GM18511 (cell line): ENCODE data around the gene PATL1.
"Not testable (repeated sequence)": the region's sequence is repeated elsewhere in the genome, so short reads cannot be mapped to it uniquely, and the experiment has no call there.

ENCODE experiments used
- ATAC-seq: cut with Tn5 transposase; IDR thresholded peaks from one replicate; pipeline ENCODE4 v1.9.1; 2021; ENCODE audit warnings: mild to moderate bottlenecking, moderate library complexity; ENCODE audit not compliant: unreplicated experiment

PATL1 gene, protein sequence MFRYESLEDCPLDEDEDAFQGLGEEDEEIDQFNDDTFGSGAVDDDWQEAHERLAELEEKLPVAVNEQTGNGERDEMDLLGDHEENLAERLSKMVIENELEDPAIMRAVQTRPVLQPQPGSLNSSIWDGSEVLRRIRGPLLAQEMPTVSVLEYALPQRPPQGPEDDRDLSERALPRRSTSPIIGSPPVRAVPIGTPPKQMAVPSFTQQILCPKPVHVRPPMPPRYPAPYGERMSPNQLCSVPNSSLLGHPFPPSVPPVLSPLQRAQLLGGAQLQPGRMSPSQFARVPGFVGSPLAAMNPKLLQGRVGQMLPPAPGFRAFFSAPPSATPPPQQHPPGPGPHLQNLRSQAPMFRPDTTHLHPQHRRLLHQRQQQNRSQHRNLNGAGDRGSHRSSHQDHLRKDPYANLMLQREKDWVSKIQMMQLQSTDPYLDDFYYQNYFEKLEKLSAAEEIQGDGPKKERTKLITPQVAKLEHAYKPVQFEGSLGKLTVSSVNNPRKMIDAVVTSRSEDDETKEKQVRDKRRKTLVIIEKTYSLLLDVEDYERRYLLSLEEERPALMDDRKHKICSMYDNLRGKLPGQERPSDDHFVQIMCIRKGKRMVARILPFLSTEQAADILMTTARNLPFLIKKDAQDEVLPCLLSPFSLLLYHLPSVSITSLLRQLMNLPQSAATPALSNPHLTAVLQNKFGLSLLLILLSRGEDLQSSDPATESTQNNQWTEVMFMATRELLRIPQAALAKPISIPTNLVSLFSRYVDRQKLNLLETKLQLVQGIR

DNA sequence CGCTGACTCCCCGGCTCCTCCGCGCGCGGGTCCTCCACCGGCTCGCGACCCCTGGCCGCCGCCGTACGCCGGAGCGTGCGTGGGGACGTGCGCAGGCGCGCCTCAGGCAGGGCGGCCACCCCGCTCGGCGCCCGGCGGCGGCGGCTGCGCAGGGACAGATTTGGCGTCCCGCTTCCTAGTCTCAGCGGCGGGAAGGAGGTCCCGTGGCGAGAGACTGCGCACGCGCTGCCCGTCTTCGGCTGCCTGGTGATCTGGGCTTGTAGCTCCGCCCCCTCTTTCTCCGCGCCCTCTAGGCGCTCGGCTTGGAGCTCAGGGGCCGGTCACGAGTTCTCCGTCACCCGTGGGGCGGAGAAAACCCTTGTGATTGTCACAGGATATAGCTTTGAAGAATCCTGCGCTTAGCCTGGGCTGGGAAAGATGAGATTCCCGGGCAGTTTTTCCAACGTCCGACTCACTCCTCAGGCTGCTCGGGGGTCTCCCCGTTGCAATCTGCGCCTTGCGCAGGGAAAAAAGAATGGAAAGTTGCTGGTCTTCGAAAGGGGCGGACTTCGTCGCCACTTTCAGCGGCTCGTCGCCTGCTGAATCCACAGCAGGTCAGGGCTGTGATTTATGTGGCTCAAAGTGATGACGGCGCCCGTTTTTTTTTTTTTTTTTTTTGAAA, at the start of gene PATL1:
TSS of gene PATL1 (minus strand) at position 88 of the 661 bp plus-strand sequence. CDS start 142 bp downstream, outside the sequence.
- ATAC-seq = peak; percentile 94

DNA sequence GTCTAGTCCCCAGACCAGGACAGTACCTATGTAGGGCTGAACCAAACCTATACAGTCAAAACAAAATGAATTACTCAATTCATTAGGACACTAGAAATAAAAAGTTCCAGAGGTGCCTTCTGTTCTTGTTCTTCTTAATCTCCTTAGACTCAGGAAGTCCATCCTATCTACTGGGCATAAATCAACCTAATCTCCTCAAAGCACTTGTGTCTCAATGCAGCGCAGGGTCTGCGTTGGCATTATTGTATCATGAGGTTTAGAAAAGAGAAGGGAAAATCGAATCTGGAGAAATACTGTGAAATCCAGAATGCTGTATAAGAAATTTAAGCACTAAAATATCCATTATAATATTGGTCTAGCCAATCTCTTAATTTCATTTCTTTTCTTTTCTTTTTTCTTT, 47.2 kb upstream of the PATL1 start:
- ATAC-seq = no peak

DNA sequence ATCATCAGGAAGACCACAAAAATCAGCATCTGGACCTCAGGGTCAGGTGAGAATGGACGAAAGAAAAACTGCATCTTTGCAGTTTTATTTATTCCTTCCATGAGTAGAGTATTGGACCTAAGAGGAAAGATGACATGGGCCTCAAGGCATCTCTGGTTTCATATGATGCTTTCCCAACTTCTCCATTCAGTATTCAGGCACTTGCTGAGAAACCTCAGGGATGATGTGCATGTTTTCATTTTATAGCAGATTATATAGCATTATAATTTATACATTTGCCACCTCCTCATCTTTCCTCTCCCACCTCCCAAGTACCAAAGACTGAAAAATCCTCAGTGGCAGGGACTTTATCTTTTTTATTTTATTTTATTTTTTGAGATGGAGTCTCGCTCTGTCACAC, 44.9 kb upstream of the PATL1 start, which contains the start of gene OR10V1:
TSS of gene OR10V1 (minus strand) at position 101 of the 400 bp plus-strand sequence. CDS start at position 101, 0 bp downstream.
- ATAC-seq = no peak

DNA sequence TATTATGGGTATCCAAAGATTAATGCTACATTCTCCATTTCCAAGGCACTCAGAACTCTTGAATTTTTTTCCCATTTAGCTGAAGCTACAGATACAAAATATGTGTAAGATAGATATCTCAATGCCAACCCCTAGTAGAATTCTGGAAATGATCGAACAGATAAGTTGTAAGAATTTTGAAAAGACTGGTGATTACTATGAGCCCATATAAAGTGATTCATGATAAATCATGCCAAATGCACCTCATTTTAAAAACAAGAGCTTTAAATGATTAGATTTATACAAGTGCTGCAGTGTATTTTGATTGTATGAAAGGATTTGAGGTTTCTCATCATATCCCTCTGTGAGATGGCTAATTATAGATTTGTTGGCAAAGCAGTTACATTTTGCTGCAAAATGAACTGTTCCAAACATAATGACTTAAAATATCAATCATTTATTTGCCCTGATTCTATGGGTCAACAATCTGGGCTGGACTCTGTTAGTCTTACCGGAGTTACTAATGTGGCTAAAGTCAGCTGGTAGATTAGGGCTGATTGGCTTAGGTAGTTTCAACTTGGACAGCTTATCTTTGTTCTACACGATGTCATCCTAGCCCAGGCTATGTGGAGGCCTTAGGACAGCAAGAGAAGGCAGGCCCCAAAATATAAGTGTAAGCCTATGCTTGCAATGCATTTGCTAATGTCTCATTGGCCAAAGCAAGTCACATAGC, 41.5 kb upstream of the PATL1 start:
- no peak for ATAC-seq

DNA sequence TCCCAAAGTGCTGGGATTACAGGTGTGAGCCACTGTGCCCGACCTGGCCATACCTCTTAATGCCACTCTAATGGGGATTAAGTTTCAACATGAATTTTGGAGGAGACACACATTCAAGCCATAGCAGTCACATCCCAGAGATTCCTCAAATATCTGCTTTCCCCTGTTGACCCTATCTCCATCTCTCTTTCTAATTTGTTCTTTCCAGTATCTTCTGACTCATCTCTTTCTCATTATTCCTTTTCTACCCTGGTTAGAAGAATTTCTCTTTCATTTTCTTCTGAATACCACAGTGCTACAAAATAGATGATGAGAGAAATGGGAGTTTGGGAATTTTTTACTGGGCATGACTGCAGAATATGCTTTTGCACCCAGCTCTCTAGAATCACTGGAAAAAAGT, 39.7 kb upstream of the PATL1 start:
- no peak for ATAC-seq

DNA sequence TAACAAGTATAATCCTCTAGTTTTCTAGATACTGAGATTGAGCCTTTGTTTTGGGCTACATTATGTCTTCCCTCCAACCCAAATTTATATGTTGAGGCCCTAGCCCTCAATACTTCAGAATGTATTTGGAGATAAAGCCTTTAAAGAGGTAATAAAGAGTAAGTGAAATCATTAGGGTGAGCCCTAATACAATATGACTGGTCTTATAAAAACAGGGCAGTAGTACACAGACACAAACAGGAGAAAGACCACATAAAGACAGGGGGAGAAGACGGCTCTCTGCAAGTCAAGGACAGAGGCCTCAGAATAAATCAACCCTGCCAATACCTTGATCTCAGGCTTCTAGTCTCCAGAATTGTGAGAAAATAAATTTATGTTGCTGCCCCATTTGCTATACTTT, 38.5 kb upstream of the PATL1 start:
- no peak for ATAC-seq

DNA sequence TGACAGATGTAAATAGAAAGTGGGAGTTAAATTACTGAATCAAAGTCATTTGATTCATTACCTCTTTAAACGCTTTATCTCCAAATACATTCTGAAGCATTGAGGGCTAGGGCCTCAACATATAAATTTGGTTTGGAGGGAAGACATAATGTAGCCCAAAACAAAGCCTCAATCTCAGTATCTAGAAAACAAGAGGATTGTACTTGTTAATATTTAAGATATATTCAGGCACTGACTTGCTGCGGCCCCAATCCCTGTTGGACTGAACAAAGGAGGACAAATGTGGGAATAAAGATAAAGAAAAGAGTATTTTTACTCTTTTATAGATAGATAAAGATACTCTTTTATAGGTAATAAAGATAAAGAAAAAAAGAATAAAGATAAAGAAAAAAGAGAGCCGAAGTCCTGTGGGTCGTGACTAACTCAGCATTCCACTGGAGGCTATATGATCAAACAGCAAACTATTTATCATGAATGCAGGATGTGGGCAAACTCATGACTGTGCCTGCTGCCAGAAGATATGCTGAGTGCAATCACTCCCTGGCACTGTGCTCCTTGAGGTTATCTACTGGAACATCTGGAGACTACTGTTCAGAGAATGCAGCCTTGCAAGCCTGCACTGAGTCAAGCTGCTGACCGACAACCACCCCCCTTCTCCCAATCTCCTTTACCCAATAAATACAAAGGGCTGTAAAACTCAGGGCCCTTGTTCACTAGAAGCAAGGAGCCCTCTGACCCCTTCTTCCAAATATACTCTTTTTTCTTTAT, 37.9 kb upstream of the PATL1 start:
- ATAC-seq = no peak

DNA sequence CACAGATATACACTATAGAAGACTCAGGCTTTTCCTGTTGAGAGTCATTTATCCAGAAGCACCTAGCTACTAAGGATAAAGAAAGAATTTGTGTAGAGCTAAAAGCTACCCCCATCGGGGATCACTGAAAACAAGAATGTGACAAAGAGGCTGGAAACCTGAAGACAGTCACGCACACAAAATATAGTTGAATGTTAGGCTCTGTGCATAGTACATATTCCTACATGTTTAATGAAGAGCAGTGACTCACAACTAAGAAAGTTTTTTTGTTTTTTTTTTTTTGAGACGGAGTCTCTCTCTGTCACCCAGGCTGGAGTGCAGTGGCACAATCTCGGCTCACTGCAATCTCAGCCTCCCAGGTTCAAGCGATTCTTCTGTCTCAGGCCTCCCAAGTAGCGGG, 36.5 kb upstream of the PATL1 start:
- ATAC-seq = no peak

DNA sequence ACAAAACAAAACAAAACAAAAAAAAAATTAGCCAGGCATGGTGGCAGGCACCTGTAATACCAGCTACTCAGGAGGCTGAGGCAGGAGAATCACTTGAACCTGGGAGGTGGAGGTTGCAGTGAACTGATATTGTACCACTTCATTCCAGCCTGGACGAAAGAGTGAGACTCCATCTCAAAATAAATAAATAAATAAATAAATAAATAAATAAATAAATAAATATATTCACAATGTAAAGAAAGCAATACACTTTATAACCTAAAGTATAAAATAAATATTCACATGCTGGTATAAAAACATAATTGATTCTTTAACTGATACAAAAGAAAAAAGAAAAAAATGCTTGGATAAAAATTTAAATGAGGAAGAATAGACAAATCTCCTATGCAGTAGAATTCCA, 34.7 kb upstream of the PATL1 start:
- not testable (repeated sequence) for ATAC-seq

DNA sequence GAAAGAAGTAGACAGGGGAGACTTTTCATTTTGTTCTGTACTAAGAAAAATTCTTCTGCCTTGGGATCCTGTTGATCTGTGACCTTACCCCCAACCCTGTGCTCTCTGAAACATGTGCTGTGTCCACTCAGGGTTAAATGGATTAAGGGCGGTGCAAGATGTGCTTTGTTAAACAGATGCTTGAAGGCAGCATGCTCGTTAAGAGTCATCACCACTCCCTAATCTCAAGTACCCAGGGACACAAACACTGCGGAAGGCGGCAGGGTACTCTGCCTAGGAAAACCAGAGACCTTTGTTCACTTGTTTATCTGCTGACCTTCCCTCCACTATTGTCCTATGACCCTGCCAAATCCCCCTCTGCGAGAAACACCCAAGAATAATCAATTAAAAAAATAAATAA, 31.3 kb upstream of the PATL1 start:
- not testable (repeated sequence) for ATAC-seq

DNA sequence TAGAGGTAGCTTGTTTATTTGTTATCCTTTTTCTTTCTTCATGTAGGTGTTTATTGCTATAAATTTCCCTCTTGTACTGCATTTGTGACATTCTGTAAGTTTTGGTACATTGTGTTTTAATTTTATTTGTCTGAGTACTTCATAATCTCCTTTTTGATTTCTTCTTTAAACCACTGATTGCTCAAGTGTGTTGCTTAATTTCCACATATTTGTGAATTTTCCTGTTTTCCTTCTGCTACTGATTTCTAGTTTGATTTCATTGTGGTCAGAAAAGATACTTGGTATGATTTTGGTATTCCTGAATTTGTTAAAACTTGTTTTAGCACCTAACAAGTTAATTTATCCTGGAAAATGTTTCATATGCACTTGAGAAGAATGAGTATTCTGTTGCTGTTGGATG, 29.7 kb upstream of the PATL1 start:
- no peak for ATAC-seq

DNA sequence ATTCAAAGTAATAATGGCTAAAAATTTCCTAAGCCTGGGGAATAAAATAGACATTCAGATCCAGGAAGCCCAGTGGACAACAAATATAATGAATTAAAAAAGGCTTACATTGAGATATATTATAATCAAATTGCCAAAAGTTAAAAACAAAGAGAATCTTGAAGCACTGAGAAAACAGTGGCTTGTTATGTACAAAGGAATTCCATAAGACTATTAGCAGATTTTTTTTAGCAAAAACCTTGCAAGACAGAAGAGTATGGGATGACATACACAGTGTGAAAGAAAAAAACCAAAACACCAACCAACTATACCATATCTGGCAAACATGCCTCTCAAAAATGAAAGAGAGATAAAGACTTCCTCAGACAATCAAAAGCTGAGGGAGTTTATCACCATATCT, 24.1 kb upstream of the PATL1 start:
- ATAC-seq = no peak

DNA sequence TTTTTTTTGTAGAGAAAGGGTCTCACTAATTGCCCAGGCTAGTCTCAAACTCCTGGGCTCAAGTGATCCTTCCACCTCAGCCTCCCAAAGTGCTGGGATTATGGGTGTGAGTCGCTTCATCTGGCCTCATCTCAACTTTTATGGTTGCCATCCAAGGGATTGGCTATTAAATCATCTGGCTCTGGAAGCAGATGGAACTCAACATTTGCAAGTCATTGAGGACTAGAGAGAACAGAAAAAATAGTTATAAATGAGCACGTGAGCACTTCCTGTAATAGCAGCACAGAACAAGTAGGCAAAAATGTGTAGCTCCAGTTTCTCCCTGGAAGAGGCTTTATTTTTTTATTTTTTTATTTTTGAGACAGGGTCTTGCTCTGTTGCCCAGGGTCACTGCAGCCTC, 22.3 kb upstream of the PATL1 start:
- ATAC-seq = no peak

DNA sequence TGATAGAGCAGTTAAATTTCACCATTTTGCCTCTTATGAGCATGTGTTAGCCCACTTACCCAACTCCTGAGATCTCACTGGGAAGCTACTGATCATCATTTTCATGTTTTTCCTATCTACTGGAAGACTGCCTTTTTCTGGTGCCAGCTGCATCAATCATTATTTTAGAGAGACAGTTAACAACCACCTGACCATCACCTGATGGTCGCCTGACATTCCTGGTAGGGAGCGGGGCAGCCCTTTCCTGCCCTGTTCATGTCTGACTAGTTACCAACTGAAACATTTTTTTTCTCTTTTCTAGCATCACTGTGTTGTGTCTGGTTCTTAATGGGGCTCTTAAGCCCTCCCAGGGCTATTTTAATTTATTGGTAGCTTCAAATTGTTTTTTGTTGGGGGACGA, 20.2 kb upstream of the PATL1 start:
- no peak for ATAC-seq

DNA sequence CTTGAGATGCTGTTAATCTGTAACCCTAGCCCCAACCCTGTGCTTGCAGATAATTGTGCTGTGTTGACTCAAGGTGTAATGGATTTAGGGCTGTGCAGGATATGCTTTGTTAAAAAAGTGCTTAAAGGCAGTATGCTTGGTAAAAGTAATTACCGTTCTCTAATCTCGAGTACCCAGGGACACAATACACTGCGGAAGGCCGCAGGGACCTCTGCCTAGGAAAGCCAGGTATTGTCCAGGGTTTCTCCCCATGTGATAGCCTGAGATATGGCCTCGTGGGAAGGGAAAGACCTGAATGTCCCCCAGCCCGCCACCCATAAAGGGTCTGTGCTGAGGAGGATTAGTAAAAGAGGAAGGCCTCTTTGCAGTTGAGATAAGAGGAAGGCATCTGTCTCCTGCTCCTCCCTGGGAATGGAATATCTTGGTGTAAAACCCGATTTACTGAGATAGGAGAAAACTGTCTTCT, 12.5 kb upstream of the PATL1 start:
- not testable (repeated sequence) for ATAC-seq

DNA sequence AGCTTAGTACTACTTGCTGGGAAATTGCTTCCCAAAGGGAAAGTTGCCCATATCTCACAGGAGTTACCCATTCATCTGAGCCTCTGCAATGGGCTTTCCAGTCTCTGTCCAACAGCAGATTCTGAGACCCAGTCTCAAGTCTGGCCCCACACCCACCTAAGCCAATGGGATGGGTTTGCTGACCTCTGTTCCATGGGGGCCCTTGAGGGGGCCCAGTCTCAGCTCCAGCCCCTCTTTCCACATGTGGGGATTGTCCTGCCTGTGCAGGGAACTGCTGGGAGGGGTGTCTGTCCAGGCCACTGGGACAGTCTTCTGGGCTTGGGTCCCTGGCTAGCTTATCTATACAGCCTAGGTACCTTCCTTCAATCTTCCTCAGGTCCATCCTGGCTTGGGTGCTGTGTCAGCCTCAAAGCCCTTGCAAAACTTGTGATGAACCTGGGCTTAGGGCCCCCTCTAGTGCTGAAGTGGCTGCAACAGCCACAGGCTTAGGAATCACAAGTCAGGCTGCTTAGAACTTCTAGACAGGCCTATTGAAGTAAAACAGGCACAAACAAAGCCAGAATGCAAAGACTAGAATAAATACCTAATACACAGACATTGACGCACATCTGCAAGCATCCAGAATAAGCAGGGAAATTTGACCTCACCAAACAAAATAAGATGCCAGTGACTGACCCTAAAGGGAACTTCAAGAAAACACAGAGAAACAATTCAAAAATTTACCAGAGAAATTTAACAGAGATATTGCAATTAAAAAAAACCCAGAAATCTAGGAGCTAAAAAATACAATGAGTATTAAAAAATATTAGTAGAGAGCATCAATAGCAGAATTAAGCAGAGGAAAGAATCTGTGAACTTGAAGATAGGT, 11.7 kb upstream of the PATL1 start:
- ATAC-seq = peak; percentile 93

DNA sequence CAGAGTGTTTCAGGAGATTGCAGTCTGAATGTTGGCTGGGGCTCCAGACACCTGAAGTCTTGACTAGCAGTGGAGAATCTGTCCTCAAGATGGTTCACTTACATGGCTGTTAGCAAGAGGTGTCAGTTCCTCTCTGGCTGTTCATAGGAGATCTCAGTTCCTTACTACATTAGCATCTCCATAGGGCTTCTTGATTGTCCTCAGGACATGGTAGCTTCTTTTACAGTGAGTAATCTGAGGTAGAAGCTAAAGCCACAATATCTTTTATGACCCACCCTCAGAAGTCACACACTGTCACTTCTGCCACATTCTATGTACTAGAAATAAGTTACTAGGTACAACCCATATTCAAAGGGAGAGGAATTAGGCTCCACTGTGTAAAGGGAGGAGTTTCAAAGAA, 10.5 kb upstream of the PATL1 start:
- no peak for ATAC-seq

DNA sequence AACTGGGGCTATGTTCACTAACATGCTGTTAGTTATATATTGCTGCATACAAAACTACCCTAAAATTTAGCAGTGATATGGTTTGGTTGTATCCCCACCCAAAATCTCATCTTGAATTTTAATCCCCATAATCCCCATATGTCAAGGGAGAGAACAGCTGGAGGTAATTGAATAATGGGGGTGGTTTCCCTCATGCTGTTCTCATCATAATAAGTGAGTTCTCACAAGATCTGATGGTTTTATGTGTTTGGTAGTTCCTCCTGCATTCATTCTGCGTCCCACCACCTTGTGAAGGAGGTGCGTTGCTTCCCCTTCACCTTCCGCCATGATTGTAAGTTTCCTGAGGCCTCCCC, 10.0 kb upstream of the PATL1 start:
- ATAC-seq = no peak

DNA sequence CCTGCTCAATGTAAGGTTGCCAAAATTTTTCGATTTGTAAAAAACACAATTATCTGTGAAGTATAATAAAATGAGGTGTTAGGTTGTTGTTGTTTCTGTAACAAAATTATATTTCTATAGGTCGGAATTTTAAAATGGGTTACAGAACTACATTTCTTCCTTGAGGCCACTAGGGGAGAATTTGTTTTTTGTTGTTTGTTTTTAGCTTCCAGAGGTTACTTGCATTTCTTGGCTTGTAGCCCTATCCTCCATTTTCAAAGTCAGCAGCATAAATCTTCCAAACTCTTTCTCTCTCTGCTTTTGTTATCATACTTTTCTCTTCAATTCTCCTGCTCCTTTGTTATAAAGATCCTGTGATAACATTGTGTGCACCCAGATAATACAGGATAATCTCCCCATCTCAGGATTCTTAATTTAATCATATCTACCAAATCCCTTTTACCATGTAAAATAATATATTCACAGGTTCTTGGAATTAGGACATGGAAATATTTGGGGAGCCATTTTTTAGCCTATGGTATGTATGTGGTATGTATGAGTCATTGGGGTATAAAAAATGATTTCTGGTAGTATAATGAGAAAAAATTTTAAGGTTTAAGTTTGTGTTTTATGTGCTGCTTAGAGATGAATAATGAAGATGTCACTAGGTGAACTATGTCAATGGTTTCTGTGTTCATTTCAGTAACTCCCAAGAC, 9.4 kb upstream of the PATL1 start:
- ATAC-seq = no peak
